WERI-Rb-1 (cell line): ENCODE results near the gene AP3S1.
"Not testable (repeated sequence)": the region's sequence is repeated elsewhere in the genome, so short reads cannot be mapped to it uniquely, and the experiment has no call there.

Experiments
- DNase-seq: peaks from one replicate; pipeline ENCODE4 v3.0.0-alpha.2; 2020
- H3K27ac ChIP-seq: fragments of 250-450 bp; sonication (Bioruptor Pico); 2 replicates; pipeline ENCODE4 v1.5.1; 2020; ENCODE audit warnings: mild to moderate bottlenecking, moderate library complexity
- H3K27me3 ChIP-seq: fragments of 250-450 bp; sonication (Bioruptor Pico); 2 replicates; pipeline ENCODE4 v1.5.1; 2021; ENCODE audit warnings: mild to moderate bottlenecking, low read depth, moderate library complexity; ENCODE audit not compliant: insufficient read depth, severe bottlenecking
- H3K36me3 ChIP-seq: fragments of 250-450 bp; sonication (Bioruptor Pico); 2 replicates; pipeline ENCODE4 v1.5.1; 2020; ENCODE audit warnings: mild to moderate bottlenecking, moderate library complexity
- H3K4me3 ChIP-seq: 2 replicates; pipeline ENCODE4 v1.5.1; 2011; ENCODE audit warnings: low read depth, mild to moderate bottlenecking, control low read depth, low read length
- H3K9me3 ChIP-seq: fragments of 250-450 bp; sonication (Bioruptor Pico); 2 replicates; pipeline ENCODE4 v1.5.1; 2021; ENCODE audit warnings: mild to moderate bottlenecking, moderate library complexity; ENCODE audit not compliant: severe bottlenecking
- CTCF ChIP-seq: IDR thresholded peaks from 2 replicates; pipeline ENCODE4 v1.5.1; 2011; ENCODE audit warnings: low read depth, mild to moderate bottlenecking, control low read depth, inconsistent platforms, low read length

AP3S1 gene

DNA sequence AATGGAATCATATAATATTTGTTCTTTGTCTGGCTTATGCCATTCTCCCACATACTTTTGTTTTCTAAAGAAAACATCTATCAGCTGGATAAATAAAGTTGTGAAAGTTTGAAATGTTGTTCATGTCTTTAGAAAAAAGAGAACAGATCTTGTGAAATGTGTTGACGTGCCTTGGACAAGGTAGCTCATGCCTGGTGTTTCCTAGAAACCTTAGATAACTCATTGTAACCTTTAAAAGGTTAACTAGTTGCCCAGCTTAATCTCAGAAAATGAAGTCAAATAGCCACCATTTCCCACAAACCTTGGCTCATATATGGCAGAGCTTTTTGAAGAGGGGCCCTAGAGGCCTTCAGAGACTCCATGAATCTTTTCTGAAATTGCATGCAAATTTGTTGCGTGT lies 40.6 kb upstream of the AP3S1 start:
- no peaks in the 10 kb centered on the region for H3K27me3 ChIP-seq
- H3K27ac ChIP-seq: no peak overlapping the region
- H3K36me3 ChIP-seq: no peaks in the 10 kb centered on the region
- TF ChIP-seq CTCF: no peak
- no peak overlapping the region for H3K4me3 ChIP-seq
- no peak for DNase-seq
- no peaks in the 10 kb centered on the region for H3K9me3 ChIP-seq

GRCh38 chr5:115801984-115802383 lies 39.8 kb upstream of the AP3S1 start:
- Histone ChIP-seq H3K9me3 (no peaks in the 10 kb centered on the region), H3K36me3 (no peaks in the 10 kb centered on the region), H3K27ac (no peak overlapping the region), H3K27me3 (no peaks in the 10 kb centered on the region), H3K4me3 (no peak overlapping the region)
- TF ChIP-seq CTCF: no peak
- DNase-seq: no peak

DNA sequence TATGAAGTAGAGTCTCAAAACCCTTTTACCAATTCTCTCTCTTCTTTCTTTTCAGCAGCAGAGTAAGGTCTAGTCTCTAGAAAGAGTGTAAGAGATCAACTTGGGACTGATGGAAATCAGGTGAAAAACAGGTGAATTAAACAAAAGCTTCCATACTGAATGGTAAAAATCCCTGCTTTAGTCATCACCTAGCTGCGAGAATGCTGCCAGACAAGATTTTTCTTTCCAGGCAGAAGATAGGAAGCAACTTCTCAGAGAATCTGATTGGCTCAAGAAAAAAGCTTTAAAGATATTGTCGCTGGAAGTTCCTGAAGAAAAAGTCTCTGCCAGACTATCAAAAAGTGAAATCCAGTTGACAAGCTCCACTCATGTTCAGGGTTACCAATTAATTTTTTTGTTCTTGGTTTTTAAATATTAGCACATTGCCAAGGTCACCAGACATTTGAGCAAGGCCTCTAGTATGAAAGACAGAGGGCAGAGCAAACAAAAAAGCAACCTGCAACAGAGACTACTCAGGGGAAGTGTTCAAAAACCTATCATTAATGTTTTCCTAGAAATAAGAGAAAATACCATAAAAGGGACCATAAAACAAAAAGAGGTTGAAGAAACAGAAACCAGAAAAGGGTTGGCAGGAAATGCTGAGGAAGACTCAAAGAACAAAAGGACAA lies 34.6 kb upstream of the AP3S1 start:
- no peak for TF ChIP-seq CTCF
- Histone ChIP-seq H3K9me3 (no peaks in the 10 kb centered on the region), H3K4me3 (no peak overlapping the region), H3K27me3 (no peaks in the 10 kb centered on the region), H3K27ac (no peak overlapping the region), H3K36me3 (no peaks in the 10 kb centered on the region)
- DNase-seq: no peak

DNA sequence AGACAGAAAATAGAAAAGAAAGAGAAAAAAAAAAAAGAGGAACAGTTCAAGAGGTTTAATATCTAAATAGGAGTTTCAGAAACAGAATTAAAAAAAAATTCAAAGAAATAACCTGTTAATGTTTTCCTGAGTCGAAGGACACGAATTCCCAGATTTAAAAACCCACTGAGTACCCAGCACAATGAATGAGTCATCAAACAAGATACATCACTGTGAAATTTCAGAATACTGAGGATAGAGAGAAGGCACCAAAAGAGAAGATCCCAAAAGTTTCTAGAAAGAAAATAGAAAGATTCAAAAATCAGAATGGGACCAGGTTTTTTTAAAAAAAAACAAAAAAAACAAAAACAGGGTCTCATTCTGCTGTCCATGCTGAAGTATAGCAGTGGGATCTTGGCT lies 34.1 kb upstream of the AP3S1 start:
- H3K9me3 ChIP-seq: no peaks in the 10 kb centered on the region
- no peaks in the 10 kb centered on the region for H3K36me3 ChIP-seq
- H3K27me3 ChIP-seq: no peaks in the 10 kb centered on the region
- TF ChIP-seq CTCF: no peak
- DNase-seq: no peak
- H3K4me3 ChIP-seq: no peak overlapping the region
- no peak overlapping the region for H3K27ac ChIP-seq

DNA sequence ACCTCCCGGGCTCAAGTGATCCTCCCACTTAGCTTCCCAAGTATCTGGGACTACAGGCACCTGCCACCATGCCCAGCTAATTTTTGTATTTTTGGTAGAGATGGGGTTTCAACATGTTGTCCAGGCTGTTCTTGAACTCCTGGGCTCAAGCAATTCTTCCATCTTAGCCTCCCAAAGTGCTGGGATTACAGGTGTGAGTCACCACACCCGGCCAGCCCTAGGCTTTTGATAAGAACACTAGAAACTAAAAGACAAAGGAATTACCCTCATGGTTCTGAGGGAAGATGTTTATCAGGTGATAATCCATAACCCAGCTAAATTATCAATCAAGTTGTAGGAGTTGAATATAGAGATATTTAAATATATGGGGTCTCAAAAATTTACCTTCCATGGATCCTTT lies 33.7 kb upstream of the AP3S1 start:
- H3K4me3 ChIP-seq, H3K36me3 ChIP-seq, DNase-seq, H3K27me3 ChIP-seq, H3K27ac ChIP-seq, H3K9me3 ChIP-seq: not testable (repeated sequence)

GRCh38 chr5:115809946-115810345 lies 31.8 kb upstream of the AP3S1 start:
- no peaks in the 10 kb centered on the region for H3K27me3 ChIP-seq
- H3K36me3 ChIP-seq: no peaks in the 10 kb centered on the region
- H3K27ac ChIP-seq: no peak overlapping the region
- no peaks in the 10 kb centered on the region for H3K9me3 ChIP-seq
- no peak for TF ChIP-seq CTCF
- no peak overlapping the region for H3K4me3 ChIP-seq
- no peak for DNase-seq
